SK-N-MC (cell line): ENCODE data around the gene NEK4.
"Not testable (repeated sequence)": the region's sequence is repeated elsewhere in the genome, so short reads cannot be mapped to it uniquely, and the experiment has no call there.

Source experiments
- DNase-seq: peaks from one replicate; pipeline ENCODE4 v3.0.0-alpha.2; 2011; ENCODE audit warnings: low read depth, low spot score
- H3K27ac ChIP-seq: fragments of 200-600 bp; sonication (generic); 2 replicates; pipeline ENCODE4 v1.5.1; 2016; ENCODE audit warnings: mixed run types
- H3K36me3 ChIP-seq: fragments of 200-600 bp; sonication (generic); 2 replicates; pipeline ENCODE4 v1.6.1; 2017; ENCODE audit warnings: antibody characterized with exemption, low read length, mixed read lengths; ENCODE audit not compliant: insufficient read depth
- H3K4me3 ChIP-seq: fragments of 200-600 bp; sonication (generic); 2 replicates; pipeline ENCODE4 v1.5.1; 2016
- H3K9ac ChIP-seq: fragments of 200-600 bp; sonication (generic); 2 replicates; pipeline ENCODE4 v1.8.0; 2017; ENCODE audit warnings: mixed run types, mixed read lengths; ENCODE audit not compliant: insufficient read length
- H3K9me3 ChIP-seq: fragments of 200-600 bp; sonication (generic); 2 replicates; pipeline ENCODE4 v1.6.1; 2017; ENCODE audit warnings: low read depth, mild to moderate bottlenecking, antibody characterized with exemption, low read length, moderate library complexity, mixed read lengths
- EZH2 ChIP-seq: fragments of 200-600 bp; sonication (generic); IDR thresholded peaks from one replicate; pipeline ENCODE4 v1.6.1; 2017; ENCODE audit warnings: antibody characterized with exemption
- FOXP2 ChIP-seq: optimal IDR thresholded peaks from 2 replicates; pipeline ENCODE3; 2011; ENCODE audit warnings: mild to moderate bottlenecking, moderate library complexity; ENCODE audit not compliant: insufficient read depth; ENCODE audit errors: extremely low read length, control extremely low read depth
- POLR2AphosphoS5 ChIP-seq: IDR thresholded peaks from 2 replicates; pipeline ENCODE4 v1.6.1; 2012; ENCODE audit warnings: mild to moderate bottlenecking, low read depth, low read length, borderline replicate concordance

NEK4 gene

GRCh38 chr3:52784021-52784621, 13.4 kb upstream of the NEK4 start:
- no peaks in the 10 kb centered on the region for H3K36me3 ChIP-seq
- H3K9me3 ChIP-seq, result no peaks in the 10 kb centered on the region
- H3K9ac ChIP-seq, result no peak overlapping the region
- H3K4me3 ChIP-seq, result no peak overlapping the region
- H3K27ac ChIP-seq, result no peak overlapping the region
- DNase-seq, result no peak
- TF ChIP-seq POLR2AphosphoS5, result no peak
- TF ChIP-seq FOXP2, result no peak
- TF ChIP-seq EZH2, result no peak

GRCh38 chr3:52783211-52783555, 12.4 kb upstream of the NEK4 start:
- H3K27ac ChIP-seq, result no peak overlapping the region
- no peak overlapping the region for H3K4me3 ChIP-seq
- no peak for DNase-seq
- H3K36me3 ChIP-seq, result no peaks in the 10 kb centered on the region
- H3K9ac ChIP-seq, result no peak overlapping the region
- no peaks in the 10 kb centered on the region for H3K9me3 ChIP-seq
- TF ChIP-seq POLR2AphosphoS5 (no peak), EZH2 (no peak), FOXP2 (no peak)

GRCh38 chr3:52782412-52783210, 11.9 kb upstream of the NEK4 start:
- H3K9ac ChIP-seq, result no peak overlapping the region
- H3K27ac ChIP-seq, result no peak overlapping the region
- TF ChIP-seq FOXP2 (no peak), POLR2AphosphoS5 (no peak), EZH2 (no peak)
- H3K36me3 ChIP-seq, result no peaks in the 10 kb centered on the region
- no peaks in the 10 kb centered on the region for H3K9me3 ChIP-seq
- no peak for DNase-seq
- H3K4me3 ChIP-seq, result no peak overlapping the region

- Histone ChIP-seq H3K36me3 (no peaks in the 10 kb centered on the region), H3K9me3 (no peaks in the 10 kb centered on the region), H3K27ac (no peak overlapping the region), H3K4me3 (no peak overlapping the region), H3K9ac (no peak overlapping the region)
- DNase-seq, result no peak
- TF ChIP-seq EZH2 (no peak), POLR2AphosphoS5 (no peak), FOXP2 (no peak)
Measured at GRCh38 chr3:52781741-52782140, 11.0 kb upstream of the NEK4 start.

- no peak overlapping the region for H3K27ac ChIP-seq
- H3K36me3 ChIP-seq, result no peaks in the 10 kb centered on the region
- H3K9me3 ChIP-seq, result no peaks in the 10 kb centered on the region
- no peak for TF ChIP-seq POLR2AphosphoS5
- TF ChIP-seq EZH2, result no peak
- TF ChIP-seq FOXP2, result no peak
- no peak for DNase-seq
- H3K9ac ChIP-seq, result no peak overlapping the region
- no peak overlapping the region for H3K4me3 ChIP-seq
Measured at GRCh38 chr3:52779837-52780585, 9.3 kb upstream of the NEK4 start.

- TF ChIP-seq FOXP2 (no peak), POLR2AphosphoS5 (no peak), EZH2 (no peak)
- no peak overlapping the region for H3K4me3 ChIP-seq
- H3K9ac ChIP-seq, result no peak overlapping the region
- no peak overlapping the region for H3K27ac ChIP-seq
- H3K36me3 ChIP-seq, result no peaks in the 10 kb centered on the region
- no peaks in the 10 kb centered on the region for H3K9me3 ChIP-seq
- no peak for DNase-seq
Measured at GRCh38 chr3:52779011-52779836, 8.5 kb upstream of the NEK4 start.

- H3K9ac ChIP-seq, result no peak overlapping the region
- H3K4me3 ChIP-seq, result no peak overlapping the region
- H3K36me3 ChIP-seq, result no peaks in the 10 kb centered on the region
- DNase-seq, result no peak
- no peaks in the 10 kb centered on the region for H3K9me3 ChIP-seq
- TF ChIP-seq FOXP2 (no peak), EZH2 (no peak), POLR2AphosphoS5 (no peak)
- H3K27ac ChIP-seq, result no peak overlapping the region
Measured at GRCh38 chr3:52777959-52778805, 7.4 kb upstream of the NEK4 start.

- Histone ChIP-seq H3K27ac (no peak within 1 kb of the TSS), H3K9ac (no peak within 1 kb of the TSS), H3K4me3 (no peak within 1 kb of the TSS), H3K36me3 (no peaks in the 10 kb centered on the region), H3K9me3 (no peaks in the 10 kb centered on the region)
- TF ChIP-seq POLR2AphosphoS5 (no peak), EZH2 (no peak), FOXP2 (no peak)
- no peak for DNase-seq
Measured at GRCh38 chr3:52777127-52777958, 6.6 kb upstream of the NEK4 start, which contains the start of gene ITIH1. TSS of gene ITIH1 (plus strand) at chr3:52777599. CDS start at chr3:52777616, 17 bp downstream.

- not testable (repeated sequence) for H3K4me3 ChIP-seq, H3K36me3 ChIP-seq, H3K9ac ChIP-seq, DNase-seq, H3K9me3 ChIP-seq, H3K27ac ChIP-seq
Measured at GRCh38 chr3:52776486-52776885, 5.7 kb upstream of the NEK4 start.
